HepG2 (cell line): Measurements from ENCODE around the gene PCYT2. TPM values are rescaled to one million over a fixed set of nuclear protein-coding genes. Genes with fewer than 3 reads are reported as not detected.
A peak's percentile ranks its signal among the peaks of the same experiment; 100 is the strongest.

Source experiments
- ATM ChIP-seq: fragments of 450-650 bp; IDR thresholded peaks from 2 replicates; pipeline ENCODE4 v1.7.1; 2017; ENCODE audit warnings: mild to moderate bottlenecking, borderline replicate concordance
- ESRRA ChIP-seq: sonication (generic); formaldehyde crosslinking; IDR thresholded peaks from 2 replicates; pipeline ENCODE4 v1.5.1; 2020; ENCODE audit warnings: mild to moderate bottlenecking, low read depth, missing genetic modification reagents
- FOXM1 ChIP-seq: sonication (generic); formaldehyde crosslinking; IDR thresholded peaks from 2 replicates; pipeline ENCODE4 v1.5.0; 2020; ENCODE audit warnings: missing genetic modification reagents
- GABPB1 ChIP-seq: IDR thresholded peaks from 2 replicates; pipeline ENCODE4 v1.6.1; 2016; ENCODE audit warnings: mild to moderate bottlenecking, missing genetic modification reagents, moderate library complexity, missing compliant biosample characterization
- HNF4A ChIP-seq: sonication (generic); formaldehyde crosslinking; IDR thresholded peaks from 2 replicates; pipeline ENCODE4 v1.4.0; 2020; ENCODE audit warnings: missing genetic modification reagents
- YEATS4 ChIP-seq: sonication (generic); formaldehyde crosslinking; IDR thresholded peaks from 2 replicates; pipeline ENCODE4 v1.4.0; 2020; ENCODE audit warnings: missing genetic modification reagents, borderline replicate concordance
- ZC3H4 ChIP-seq: sonication (generic); formaldehyde crosslinking; IDR thresholded peaks from 2 replicates; pipeline ENCODE4 v1.4.0; 2020; ENCODE audit warnings: missing genetic modification reagents, borderline replicate concordance
- ZKSCAN1 ChIP-seq: fragments of 150-350 bp; IDR thresholded peaks from 2 replicates; pipeline ENCODE4 v1.6.1; 2014; ENCODE audit warnings: low read length
- ZNF317 ChIP-seq: sonication (generic); formaldehyde crosslinking; IDR thresholded peaks from 2 replicates; pipeline ENCODE4 v1.5.0; 2020; ENCODE audit warnings: mild to moderate bottlenecking, missing genetic modification reagents
- ZNF501 ChIP-seq: sonication (generic); formaldehyde crosslinking; IDR thresholded peaks from 2 replicates; pipeline ENCODE4 v1.5.1; 2020; ENCODE audit warnings: mild to moderate bottlenecking, moderate library complexity, missing genetic modification reagents
- ZNF589 ChIP-seq: sonication (generic); formaldehyde crosslinking; conservative IDR thresholded peaks from 2 replicates; pipeline ENCODE4 v1.8.0; 2022; ENCODE audit warnings: mild to moderate bottlenecking, moderate library complexity, missing genetic modification reagents
- ZNF670 ChIP-seq: sonication (generic); formaldehyde crosslinking; IDR thresholded peaks from 2 replicates; pipeline ENCODE4 v1.8.0; 2022; ENCODE audit warnings: mild to moderate bottlenecking, missing genetic modification reagents, borderline replicate concordance
- ZNF747 ChIP-seq: sonication (generic); formaldehyde crosslinking; IDR thresholded peaks from 2 replicates; pipeline ENCODE4 v1.8.1; 2023; ENCODE audit warnings: missing genetic modification reagents, mild to moderate bottlenecking, borderline replicate concordance
- ZNF816 ChIP-seq: sonication (generic); formaldehyde crosslinking; IDR thresholded peaks from 2 replicates; pipeline ENCODE4 v1.8.0; 2022; ENCODE audit warnings: missing genetic modification reagents, mild to moderate bottlenecking, borderline replicate concordance
- polyA plus RNA-seq, 8 experiments: library from polyadenylated mRNA; depleted of rRNA in 3 of 8; stranded (reverse) in 7 of 8; unstranded in 1 of 8; fragments of >200 nt; fragmentation: Illumina TruSeq in 4 of 8; extraction: Trizol in 4 of 8; gene quantifications; 2 replicates each; pipeline versions ENCODE4 v1.2.1 to v1.2.3, GENCODE V29; 2011 to 2016; ENCODE audit warnings: low read depth in 4 of 8, missing spikeins in 1 of 8, mixed read lengths in 1 of 8; ENCODE audit not compliant: insufficient read depth in 1 of 8
- total RNA-seq, 5 experiments: library from RNA; depleted of rRNA; stranded (reverse); fragments of >200 nt; fragmentation: Illumina TruSeq; extraction: Trizol; gene quantifications; 2 replicates each; pipeline ENCODE4 v1.2.3, GENCODE V29; 2016; ENCODE audit warnings: low read depth in 1 of 5
- TF ChIP-seq, protein P1 (sequence below): sonication (generic); formaldehyde crosslinking; IDR thresholded peaks from 2 replicates; pipeline ENCODE4 v1.4.0; 2020; ENCODE audit warnings: missing genetic modification reagents
- TF ChIP-seq, protein P2 (sequence below): sonication (generic); formaldehyde crosslinking; IDR thresholded peaks from 2 replicates; pipeline ENCODE4 v1.5.0; 2020; ENCODE audit warnings: missing genetic modification reagents, mild to moderate bottlenecking, borderline replicate concordance
- TF ChIP-seq, protein P3 (sequence below): sonication (generic); formaldehyde crosslinking; IDR thresholded peaks from 2 replicates; pipeline ENCODE4 v1.4.0; 2020; ENCODE audit warnings: missing genetic modification reagents
- TF ChIP-seq, protein P4 (sequence below): IDR thresholded peaks from 2 replicates; pipeline ENCODE4 v1.6.1; 2016; ENCODE audit warnings: mild to moderate bottlenecking, missing biosample characterization, missing genetic modification reagents
- TF ChIP-seq, protein P5 (sequence below): sonication (generic); formaldehyde crosslinking; IDR thresholded peaks from 2 replicates; pipeline ENCODE4 v1.4.0; 2020; ENCODE audit warnings: missing genetic modification reagents

Gene PCYT2
- total and polyA plus RNA-seq, 2 of the 13 experiments (the other 11 are each of a cell fraction or from before 2014, with no cell fraction given), result 147 to 297 TPM

DNA sequence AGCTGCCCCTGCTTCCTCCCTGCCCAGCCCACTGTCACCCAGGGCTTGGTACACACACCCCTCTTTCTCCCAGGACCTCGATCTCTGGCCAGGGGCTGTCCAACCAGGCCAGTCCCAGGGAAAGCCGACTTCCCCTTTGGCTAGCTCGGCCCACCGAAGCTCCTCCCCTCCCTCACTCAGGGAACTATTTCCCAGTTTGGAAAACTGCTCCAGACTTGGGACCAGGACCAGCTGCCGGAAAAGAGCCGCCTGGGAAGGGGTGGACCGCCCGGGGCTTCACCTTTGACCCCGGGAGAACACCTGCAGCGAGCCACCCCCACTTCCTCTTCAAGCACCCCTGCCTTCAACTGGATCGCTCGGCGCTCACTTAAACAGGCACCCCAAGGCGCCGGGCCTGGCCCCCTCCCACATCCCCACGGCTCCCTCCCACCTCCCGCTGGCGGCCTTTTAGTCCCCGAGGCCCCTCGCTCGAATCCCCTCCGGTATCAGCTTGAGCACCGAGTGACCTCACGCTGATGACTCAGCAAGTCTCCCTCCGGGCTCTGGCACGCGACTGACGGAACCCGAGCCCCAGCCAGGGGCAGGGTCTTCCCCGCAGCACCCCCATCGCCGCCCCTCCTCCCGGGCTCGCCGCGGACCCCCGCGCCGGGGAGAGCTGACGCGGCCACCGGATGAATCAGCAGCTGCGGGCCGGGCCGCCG, 15.4 kb upstream of the PCYT2 start (continued):
- TF ChIP-seq, protein P1, sequence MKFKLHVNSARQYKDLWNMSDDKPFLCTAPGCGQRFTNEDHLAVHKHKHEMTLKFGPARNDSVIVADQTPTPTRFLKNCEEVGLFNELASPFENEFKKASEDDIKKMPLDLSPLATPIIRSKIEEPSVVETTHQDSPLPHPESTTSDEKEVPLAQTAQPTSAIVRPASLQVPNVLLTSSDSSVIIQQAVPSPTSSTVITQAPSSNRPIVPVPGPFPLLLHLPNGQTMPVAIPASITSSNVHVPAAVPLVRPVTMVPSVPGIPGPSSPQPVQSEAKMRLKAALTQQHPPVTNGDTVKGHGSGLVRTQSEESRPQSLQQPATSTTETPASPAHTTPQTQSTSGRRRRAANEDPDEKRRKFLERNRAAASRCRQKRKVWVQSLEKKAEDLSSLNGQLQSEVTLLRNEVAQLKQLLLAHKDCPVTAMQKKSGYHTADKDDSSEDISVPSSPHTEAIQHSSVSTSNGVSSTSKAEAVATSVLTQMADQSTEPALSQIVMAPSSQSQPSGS (CRISPR knock-in tag), result peak; percentile 62; the same call in 1 of the 2 replicates
- TF ChIP-seq, protein P2, sequence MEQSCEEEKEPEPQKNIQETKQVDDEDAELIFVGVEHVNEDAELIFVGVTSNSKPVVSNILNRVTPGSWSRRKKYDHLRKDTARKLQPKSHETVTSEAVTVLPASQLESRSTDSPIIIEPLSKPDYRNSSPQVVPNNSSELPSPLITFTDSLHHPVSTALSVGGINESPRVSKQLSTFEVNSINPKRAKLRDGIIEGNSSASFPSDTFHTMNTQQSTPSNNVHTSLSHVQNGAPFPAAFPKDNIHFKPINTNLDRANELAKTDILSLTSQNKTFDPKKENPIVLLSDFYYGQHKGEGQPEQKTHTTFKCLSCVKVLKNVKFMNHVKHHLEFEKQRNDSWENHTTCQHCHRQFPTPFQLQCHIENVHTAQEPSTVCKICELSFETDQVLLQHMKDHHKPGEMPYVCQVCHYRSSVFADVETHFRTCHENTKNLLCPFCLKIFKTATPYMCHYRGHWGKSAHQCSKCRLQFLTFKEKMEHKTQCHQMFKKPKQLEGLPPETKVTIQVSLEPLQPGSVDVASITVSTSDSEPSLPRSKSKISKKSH, result no peak
- peak; percentile 69; the same call in 1 of the 2 replicates for TF ChIP-seq ZNF501 (CRISPR knock-in tag)
- TF ChIP-seq ATM, result no peak
- TF ChIP-seq, protein P3, sequence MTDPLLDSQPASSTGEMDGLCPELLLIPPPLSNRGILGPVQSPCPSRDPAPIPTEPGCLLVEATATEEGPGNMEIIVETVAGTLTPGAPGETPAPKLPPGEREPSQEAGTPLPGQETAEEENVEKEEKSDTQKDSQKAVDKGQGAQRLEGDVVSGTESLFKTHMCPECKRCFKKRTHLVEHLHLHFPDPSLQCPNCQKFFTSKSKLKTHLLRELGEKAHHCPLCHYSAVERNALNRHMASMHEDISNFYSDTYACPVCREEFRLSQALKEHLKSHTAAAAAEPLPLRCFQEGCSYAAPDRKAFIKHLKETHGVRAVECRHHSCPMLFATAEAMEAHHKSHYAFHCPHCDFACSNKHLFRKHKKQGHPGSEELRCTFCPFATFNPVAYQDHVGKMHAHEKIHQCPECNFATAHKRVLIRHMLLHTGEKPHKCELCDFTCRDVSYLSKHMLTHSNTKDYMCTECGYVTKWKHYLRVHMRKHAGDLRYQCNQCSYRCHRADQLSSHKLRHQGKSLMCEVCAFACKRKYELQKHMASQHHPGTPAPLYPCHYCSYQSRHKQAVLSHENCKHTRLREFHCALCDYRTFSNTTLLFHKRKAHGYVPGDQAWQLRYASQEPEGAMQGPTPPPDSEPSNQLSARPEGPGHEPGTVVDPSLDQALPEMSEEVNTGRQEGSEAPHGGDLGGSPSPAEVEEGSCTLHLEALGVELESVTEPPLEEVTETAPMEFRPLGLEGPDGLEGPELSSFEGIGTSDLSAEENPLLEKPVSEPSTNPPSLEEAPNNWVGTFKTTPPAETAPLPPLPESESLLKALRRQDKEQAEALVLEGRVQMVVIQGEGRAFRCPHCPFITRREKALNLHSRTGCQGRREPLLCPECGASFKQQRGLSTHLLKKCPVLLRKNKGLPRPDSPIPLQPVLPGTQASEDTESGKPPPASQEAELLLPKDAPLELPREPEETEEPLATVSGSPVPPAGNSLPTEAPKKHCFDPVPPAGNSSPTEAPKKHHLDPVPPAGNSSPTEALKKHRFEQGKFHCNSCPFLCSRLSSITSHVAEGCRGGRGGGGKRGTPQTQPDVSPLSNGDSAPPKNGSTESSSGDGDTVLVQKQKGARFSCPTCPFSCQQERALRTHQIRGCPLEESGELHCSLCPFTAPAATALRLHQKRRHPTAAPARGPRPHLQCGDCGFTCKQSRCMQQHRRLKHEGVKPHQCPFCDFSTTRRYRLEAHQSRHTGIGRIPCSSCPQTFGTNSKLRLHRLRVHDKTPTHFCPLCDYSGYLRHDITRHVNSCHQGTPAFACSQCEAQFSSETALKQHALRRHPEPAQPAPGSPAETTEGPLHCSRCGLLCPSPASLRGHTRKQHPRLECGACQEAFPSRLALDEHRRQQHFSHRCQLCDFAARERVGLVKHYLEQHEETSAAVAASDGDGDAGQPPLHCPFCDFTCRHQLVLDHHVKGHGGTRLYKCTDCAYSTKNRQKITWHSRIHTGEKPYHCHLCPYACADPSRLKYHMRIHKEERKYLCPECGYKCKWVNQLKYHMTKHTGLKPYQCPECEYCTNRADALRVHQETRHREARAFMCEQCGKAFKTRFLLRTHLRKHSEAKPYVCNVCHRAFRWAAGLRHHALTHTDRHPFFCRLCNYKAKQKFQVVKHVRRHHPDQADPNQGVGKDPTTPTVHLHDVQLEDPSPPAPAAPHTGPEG (CRISPR knock-in tag), result no peak
- peak; percentile 80 for TF ChIP-seq HNF4A (CRISPR knock-in tag)
- TF ChIP-seq, protein P4, sequence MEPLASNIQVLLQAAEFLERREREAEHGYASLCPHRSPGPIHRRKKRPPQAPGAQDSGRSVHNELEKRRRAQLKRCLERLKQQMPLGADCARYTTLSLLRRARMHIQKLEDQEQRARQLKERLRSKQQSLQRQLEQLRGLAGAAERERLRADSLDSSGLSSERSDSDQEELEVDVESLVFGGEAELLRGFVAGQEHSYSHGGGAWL (CRISPR knock-in tag), result peak; percentile 75; the same call in 1 of the 2 replicates
- TF ChIP-seq GABPB1 (CRISPR knock-in tag), result peak; percentile 84
- TF ChIP-seq ZKSCAN1, result no peak
- peak; percentile 57 for TF ChIP-seq YEATS4
- TF ChIP-seq ESRRA, result no peak
- 0 out of 2 replicates have a peak, but pooled peaks have one; percentile 22 for TF ChIP-seq ZNF589
- TF ChIP-seq, protein P5, sequence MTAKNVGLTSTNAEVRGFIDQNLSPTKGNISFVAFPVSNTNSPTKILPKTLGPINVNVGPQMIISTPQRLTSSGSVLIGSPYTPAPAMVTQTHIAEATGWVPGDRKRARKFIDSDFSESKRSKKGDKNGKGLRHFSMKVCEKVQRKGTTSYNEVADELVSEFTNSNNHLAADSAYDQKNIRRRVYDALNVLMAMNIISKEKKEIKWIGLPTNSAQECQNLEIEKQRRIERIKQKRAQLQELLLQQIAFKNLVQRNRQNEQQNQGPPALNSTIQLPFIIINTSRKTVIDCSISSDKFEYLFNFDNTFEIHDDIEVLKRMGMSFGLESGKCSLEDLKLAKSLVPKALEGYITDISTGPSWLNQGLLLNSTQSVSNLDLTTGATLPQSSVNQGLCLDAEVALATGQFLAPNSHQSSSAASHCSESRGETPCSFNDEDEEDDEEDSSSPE, result 0 out of 2 replicates have a peak, but pooled peaks have one; percentile 39
- peak; percentile 65 for TF ChIP-seq ZNF317 (CRISPR knock-in tag)
- peak; percentile 55; the same call in 1 of the 2 replicates for TF ChIP-seq ZNF670 (CRISPR knock-in tag)
- no peak for TF ChIP-seq FOXM1 (CRISPR knock-in tag)
- peak; percentile 44; the same call in 1 of the 2 replicates for TF ChIP-seq ZNF747 (CRISPR knock-in tag)
- 0 out of 2 replicates have a peak, but pooled peaks have one; percentile 6 for TF ChIP-seq ZC3H4 (CRISPR knock-in tag)
- peak; percentile 33; the same call in 1 of the 2 replicates for TF ChIP-seq ZNF816 (CRISPR knock-in tag)
